Measurements from ENCODE around the gene TXNRD1.

- peak in 2 of 4 donors; percentile 39 to 59 for TF ChIP-seq POLR2A (IDR thresholded peaks at IDR 0.05)
- no peak for TF ChIP-seq CTCF (IDR thresholded peaks at IDR 0.05)
- TF ChIP-seq EP300 (IDR thresholded peaks at IDR 0.05), result peak; percentile 35
- peak; percentile 89 to 98 (median 92) for TF ChIP-seq POLR2AphosphoS5 (IDR thresholded peaks at IDR 0.05)
These were observed 71.2 kb downstream of the TXNRD1 start for GRCh38 chr12:104286516-104287482.
